ENCODE results near the gene IWS1. TPM values are rescaled to one million over a fixed set of nuclear protein-coding genes. Genes with fewer than 3 reads are reported as not detected.

Gene IWS1
- total RNA-seq, 1 donor from 2014 or later = 23.4 TPM

DNA sequence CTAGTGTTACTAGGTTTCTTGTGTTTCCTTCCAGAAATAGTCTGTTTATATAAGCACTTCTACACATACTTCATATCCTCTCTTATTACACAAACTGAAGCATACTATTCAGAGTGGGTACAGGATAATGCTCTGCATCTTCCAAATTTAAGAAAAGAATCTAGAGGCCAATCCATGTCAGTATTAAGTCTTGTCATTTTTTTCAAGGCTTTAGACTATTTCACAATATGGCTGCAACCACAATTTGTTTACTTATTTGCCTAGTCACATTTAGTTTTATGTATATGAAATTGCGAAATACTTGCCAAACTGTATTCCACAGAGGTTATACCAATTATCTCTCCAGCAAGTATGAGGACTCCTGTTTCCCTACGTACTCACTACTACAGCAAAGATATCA is 27.9 kb downstream of the IWS1 start:
- DNase-seq (ENCODE audit: low spot score) = no peak

DNA sequence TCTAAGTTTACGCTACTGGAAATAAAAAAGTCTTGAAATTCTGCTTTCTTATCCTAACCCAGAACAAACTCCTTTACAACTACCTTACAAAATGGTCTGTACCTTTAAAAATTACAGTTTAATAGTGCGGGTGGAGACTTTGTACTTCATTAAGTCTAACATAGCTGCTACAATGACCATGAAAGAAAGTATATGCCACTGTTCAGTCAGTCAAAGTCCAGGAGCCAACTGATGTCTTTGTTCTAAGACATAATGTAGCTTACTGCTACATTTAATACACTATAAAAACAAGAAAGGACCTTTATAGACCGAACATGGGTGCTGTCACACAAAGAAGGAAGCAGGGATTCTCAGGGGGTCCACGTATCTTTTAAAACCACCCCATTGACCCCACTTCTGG is 36.0 kb downstream of the IWS1 start:
- DNase-seq (ENCODE audit: low spot score) = no peak

DNA sequence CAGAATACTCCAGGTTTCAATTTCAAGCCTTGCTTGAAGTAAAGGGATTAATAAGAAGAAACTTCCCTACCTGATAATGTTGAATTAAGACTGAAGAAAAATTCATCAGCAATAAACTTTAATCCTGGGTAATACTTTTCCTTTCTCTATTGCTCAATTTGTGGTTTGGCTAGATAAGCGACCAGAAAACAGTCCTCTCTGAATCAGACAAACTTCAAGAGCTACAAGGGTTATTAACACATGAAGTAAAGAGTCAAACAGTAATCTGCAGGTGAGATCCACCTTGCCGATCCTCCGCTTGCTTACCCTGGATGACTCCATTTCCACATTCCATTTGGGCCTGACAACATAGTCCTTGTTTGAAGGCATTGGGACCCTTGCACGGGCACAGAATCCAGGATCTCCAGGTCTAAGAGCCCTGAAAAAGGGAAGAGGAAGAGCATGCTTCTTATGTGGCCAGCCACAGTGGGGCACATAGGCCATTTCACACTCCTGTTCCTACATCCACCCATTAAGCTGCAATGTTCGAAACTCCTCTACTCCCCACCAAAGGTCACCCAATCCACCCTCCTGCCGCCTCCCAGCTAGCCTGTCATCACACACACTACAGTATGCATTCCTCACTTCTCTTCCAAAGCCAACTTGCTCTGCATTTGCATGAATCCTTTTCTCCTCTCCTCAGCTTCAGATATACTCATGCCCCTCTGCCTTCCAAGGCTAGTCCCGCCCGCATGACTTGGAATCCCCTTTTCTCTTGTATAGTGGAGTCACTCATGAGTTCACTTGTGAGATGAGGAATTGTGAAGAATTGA is 39.8 kb downstream of the IWS1 start:
- DNase-seq (ENCODE audit: low spot score) = no peak

DNA sequence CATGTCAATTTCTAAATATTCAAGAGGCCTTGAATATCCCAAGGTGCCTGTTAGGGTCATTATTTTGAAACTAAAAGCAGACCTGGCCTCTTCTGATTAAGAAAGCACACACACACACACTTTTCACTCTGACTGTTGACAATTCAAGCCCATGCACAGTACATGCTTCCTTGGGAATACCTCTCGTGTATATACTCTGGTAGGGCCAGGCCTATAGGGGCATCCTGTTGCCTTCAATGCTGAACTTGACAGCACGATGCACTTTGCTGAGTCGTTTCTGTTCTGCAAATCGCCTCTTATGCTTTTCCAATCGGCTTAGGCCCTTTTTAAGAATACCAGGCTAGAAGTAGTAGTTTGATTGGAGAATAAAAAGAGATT is 40.6 kb downstream of the IWS1 start:
- no peak for DNase-seq (ENCODE audit: low spot score)

DNA sequence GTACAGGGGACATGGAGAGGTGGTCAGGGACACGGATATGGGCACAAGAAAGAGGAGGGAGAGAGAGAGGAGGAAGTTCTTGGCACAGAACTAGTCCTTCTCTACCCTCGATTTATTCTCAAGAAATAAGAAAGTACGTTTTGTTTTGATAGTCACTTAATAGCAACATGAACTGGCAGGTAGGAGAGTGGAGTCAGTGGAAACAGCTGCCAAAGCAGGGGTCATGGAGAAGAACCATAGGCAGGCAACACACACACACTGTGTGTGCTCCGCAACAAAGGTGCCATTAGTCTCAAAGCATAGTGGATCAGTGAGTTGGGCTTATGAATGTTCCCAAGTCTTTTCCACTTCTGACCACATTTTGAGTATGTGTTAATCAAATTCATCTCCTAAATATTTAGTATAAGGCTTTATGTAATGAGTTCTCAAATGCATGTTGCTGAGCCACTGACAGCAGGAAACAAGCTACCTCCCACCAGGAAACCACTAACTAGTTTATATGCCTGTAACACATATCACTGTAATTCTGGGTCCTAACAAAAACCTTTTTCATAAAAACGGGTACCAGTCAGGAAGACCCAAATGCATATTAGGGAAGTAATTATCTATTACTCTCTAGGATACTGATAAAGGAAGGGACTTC is 41.1 kb downstream of the IWS1 start:
- DNase-seq (ENCODE audit: low spot score) = no peak

DNA sequence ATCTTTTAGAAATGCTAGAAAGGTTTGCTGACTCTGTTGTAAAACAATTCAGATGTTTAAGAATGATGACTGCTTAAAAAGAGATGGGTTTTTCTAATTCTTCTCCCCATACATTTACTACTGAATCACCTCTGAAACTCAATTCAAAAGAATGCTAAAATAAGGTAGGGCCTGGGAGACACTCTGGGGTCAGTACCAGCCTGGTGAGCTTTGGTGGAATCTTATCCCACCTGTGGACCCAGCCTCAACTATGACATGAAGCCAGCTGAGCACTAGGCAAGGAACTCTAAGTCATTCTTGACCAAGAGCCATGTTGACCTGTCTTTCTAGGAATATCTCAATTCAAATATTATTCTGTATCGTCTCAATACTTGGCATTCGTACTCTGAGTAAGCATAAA is 44.3 kb downstream of the IWS1 start:
- no peak for DNase-seq (ENCODE audit: low spot score)

DNA sequence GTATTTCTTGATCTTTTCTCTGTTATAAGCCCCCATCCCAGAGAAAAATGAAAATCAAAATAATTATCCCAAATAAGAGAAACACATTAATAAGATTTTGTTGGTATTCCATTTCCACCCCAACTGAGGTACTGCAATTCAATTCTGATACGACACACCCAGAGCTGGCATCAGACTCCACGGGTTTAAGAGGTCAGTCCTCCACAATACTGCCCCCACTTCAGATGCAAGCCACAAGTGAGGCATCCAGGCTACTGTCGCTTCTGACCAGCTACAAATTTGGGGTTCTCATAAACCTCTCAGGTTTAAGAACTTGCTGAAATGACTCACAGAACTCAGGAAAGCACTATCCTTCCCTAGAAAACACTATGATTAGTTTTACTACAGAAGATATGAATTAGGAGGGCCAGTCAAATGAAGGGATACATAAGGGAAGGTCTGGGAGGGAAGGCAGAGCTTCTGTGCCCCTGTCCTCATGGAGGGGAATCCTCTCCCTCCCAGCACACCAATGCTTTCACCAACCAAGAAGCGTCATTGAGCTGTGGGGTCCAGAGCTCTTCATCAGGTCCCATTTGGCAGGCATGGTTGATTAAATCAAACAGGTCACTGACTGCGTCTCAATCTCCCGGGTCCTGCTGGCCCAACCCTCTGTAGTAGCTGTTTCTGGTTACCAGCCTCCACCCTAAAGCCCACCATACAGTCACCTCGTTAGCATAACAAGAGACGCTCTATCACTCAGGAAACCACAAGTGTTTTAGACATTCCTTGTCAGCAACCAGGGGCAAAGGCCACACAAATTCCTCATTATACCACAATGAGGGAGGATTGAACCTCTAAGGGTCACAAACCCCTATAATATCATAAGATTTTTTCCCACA is 46.2 kb downstream of the IWS1 start:
- DNase-seq (ENCODE audit: low spot score) = no peak

DNA sequence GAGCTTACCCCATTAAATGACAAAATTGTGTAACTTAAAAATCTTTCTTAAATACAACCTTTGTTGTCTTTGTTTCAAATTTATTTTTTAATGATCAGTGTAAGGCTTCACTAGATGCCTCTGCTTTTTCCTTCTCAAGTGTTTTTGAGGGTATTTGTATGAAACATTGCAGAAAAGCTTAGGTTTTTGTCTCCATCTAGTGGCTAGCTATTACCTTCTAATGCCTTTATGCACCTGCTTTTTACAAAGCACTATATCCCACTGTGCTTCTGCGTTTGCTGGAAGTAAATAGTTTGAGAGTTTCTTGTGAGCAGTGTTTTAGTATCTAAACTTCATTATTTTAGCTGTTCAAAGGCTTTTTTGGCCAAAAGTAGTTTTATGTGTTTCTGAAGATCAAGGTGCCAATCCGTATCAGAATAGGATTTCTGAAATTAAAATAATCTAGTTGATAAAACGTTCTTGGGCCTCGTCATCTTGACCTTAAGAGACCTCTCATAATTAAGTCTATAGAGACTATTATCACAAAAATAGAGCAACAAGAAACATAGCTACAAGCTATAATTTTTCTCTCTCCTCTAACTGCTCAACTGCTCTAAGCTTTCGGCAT is 47.0 kb downstream of the IWS1 start:
- DNase-seq (ENCODE audit: low spot score) = peak; percentile 66

DNA sequence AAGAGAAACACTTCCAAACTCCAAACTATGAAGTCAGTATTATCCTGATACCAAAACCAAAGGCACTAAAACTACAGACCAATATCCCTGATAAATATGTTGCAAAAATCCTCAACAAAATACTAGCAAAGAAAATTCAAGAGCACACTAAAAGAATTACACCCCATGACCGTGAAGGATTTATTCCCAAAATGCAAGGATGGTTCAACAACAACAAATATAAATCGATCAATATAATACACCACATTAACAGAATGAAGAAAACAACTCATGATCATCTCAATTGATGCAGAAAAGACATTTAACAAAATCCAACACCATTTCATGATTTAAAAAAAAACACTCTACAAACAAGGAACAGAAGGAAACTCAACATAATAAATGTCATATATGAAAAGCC is 50.5 kb downstream of the IWS1 start:
- no peak for DNase-seq (ENCODE audit: low spot score)

DNA sequence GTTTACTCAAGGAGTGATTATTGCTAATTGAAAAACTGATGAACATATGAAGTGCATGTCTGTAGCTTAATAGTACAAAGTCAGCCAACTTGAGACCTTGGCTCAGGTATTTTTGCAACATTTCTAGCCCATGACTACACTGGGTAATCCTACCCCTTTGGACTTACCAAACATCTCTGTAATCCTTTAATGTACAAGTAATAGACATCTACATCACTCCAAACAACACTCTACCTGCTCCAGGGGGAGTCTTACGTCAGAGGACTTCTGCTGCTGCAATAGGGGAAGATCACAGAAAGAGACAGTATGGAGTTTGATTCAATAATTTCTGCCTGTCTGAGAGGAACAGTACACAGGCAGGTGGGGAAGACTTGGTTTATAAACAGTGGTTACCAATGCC is 54.0 kb downstream of the IWS1 start:
- no peak for DNase-seq (ENCODE audit: low spot score)

DNA sequence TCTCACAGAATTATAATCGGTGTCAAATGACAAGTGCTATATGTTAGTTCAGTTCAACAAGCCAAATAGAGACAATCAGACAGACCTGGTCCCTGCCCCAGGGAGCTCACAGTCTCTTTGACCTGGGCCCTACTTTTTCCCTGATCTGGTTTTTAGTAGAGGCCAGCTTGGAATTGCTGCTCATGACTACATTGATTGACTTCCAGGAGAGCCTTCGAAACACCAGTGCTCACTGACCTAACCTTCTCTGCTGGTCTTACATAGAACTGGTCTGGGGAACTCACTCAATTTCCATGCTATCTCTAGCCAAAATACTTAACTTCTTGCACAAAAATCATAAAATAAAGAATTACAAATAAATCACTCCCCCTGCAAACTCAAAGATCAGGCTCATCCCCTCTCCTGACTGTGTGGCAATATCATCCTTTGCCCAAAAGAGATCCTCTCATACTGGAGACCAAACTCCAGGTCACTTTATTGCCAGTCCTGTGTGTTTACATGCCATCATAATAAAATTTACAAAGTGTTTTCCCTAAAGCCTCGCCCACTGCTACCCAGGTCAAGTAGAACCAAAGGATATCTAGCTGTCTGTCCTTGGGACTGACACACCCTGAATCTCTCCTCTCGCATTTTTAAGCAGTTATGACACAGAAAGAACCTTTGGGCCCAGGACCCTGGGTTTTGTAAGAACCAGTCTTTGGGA is 54.9 kb downstream of the IWS1 start:
- DNase-seq (ENCODE audit: low spot score) = no peak

DNA sequence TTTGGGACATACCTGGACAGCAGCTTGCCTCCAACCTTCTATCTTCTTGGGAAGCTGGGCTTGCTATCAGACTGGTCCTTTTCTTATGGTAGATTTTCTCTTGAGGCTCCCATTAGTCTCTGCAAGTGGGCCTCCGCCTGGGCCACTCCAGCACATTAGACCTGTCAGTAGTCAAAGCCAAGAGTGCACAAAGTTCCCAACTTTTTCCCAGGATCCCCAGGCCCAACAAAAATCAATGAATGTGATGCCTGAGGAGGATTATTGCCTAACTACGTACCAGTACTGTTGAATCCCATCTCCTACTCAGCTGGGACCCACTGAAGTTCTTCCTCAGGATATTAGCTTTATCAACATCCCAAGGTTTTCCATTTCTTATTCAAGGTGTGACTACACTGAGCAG is 56.3 kb downstream of the IWS1 start:
- DNase-seq (ENCODE audit: low spot score) = no peak

DNA sequence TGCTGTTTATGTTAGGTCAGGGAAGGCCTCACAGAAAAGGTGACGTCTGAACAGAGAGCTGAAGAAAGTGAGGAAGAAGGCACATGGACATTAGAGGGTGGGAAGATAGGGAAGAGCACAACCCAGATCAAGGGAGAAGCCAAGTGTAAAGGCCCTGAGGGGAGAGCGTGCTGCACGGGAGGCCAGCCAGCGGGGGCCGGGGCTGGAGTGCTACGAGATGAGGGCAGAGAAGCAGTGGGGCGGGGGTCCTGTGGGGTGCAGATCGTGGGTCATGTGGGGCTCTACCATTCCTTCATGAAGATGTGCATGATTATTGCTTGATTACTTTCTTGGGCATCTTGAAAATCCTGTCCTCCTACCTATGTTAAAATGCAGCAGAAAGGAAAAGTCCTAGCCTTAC is 57.2 kb downstream of the IWS1 start:
- DNase-seq (ENCODE audit: low spot score) = no peak

DNA sequence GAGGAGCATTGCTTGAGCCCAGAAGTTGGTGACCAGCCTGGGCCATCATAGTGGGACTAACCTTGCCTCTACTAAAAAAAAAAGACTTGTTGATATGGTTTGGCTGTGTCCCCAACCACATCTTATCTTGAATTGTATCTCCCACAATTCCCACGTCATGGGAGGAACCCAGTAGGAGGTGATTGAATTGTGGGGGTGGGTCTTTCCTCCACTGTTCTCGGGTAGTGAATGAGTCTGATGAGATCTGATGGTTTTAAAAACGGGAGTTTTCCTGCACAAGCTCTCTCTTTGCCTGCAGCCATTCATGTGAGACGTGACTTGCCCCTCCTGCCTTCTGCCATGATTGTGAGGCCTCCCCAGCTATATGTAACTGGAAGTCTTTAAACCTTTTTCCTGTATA is 61.0 kb downstream of the IWS1 start:
- DNase-seq (ENCODE audit: low spot score) = no peak

DNA sequence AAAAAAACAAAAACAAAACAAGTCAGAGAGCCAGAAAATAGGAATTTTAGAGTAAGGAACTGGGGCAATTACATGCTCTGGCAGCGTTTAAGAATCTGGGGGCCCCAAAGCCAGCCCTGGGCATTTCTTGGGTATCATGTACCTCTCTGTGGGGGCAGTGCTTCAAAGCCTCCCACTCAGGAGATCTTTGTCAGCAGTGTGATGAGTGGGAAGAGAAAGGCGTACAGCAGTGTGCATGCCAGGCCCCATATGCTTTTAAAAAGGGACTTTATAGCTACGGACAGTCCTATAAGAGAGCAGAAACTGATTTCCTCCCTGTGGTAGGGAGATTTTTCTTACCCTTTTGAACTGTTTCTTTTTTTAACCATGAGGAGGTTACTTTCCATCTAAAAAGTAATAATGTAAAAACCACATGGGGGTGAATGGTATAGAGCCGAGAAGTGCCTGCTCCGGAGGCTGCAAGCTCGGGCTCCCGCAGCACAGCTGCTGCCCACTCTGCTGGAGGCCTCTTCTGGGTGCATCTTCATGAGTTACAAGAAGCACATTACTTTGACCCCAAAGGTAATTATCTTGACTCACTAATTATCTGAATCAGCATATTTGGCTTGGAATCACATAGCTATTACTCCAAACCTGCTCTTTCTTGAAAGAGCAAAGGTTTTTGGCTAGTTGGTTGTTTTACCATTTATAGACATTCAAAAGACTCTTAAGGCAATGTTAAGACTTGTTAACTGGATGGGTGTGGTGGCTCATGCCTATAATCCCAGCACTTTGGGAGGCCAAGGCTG is 61.6 kb downstream of the IWS1 start:
- DNase-seq (ENCODE audit: low spot score) = no peak

DNA sequence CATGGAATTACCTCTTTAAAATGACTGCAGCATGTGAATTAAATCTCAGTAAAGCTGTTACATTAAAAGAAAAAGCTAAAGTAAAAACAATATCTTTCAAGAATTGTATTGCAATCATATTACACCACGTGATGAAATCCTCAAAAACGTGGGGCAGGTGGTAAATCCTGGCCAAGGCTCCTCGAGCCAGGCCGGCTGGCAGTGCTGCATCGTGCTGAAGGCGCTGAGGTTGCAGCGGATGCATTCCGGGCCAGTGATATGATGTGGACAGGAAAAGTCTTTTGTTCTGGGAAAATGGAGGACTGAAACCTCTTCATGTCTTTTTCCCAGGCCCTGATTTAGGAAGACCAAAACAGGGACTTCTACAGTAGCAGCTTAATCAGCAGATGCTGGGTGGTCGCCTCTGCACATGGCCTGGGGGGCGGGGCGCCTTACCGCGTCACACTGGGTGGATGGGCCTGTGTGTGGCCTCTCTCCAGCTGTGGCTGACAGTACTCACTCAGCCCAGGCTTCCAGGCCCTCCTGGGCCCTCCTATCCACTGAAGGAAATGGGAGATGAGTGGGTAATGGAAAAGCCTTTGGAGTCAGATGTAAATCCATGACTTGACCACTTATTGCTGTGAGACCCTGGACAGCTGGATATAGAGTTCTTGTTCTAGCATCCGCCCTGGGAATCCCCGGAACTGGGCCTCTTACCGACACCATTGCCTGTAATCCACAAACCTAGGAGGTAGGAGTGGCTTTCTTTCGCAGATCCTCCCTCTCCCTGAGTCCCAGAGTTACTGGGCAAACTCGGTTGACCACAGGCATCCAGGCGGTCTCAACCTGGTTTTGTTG is 62.9 kb downstream of the IWS1 start:
- DNase-seq (ENCODE audit: low spot score) = peak; percentile 3

DNA sequence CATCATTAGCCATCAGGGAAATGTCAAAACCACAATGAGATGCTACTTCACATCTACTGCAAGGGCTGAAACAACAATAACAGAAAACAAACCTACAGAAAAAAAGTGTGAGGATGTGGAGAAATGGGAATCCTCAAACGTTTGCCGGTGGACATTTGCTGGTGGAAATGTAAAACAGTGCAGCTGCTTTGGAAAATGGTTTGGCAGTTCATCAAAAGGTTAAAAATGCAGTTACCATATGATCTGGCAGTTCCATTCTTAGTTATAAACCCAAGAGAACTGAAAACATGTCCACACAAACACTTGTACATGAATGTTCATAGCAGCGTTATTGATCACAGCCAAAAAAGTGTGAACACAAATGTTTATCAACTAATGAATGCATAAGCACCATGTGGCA is 63.8 kb downstream of the IWS1 start:
- DNase-seq (ENCODE audit: low spot score) = no peak

DNA sequence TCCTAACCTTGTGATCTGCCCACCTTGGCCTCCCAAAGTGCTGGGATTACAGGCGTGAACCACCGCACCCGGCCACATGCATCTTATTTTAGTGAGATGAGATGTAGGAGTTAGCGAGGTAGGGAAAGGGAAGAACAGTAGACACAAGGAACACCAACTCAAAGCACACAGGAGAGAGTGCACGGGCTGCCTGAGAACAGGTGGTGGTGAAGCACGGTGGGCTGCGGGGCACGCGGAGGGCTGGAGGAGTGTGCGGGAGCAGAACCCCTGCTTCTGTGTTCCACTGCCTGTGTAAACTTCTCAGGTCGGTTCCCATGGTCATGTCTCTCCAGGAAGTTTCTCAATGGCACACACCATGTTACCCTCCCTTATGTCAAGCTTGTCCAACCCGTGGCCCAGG is 69.3 kb downstream of the IWS1 start:
- no peak for DNase-seq (ENCODE audit: low spot score)

DNA sequence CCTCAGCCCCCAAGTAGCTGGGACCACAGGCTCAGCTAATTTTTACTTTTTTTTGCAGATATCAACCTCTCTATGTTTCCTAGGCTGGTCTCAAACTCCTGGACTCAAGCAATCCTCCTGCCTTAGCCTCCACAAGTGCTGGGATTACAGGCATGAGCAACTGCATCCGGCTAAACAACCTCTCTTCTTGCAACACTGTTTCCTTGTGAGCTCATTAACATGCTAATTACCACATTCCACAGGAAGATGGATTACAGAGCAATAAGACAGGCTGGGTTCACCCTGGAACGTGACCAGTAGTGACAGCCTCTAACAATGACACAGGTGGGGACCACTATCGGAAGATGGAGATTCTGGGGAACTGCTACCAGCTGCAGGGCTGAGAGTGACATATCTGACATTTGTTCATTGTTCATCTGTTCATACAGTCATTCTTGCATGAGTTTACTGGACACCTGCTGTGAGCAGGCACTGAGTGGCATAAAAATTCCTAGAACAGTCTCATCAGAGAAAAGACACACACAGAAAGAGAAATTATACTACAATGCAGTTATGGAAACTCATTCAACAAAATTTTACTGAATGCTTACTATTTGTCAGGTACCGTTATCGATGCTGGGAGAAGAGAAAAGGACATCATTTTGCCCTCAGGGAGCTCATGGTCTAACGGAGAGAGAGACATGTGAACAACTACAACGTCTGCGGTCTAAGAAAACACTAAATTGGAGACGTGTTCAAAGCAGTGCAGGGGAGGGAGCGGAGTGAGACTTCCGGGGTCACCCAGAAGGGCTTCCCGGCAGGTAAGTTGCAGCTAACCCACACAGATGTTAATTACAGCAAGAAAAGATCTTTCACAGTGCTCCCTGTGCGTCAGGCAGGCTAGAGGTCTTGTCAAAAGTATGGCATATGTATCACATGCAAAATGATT is 70.5 kb downstream of the IWS1 start:
- DNase-seq (ENCODE audit: low spot score) = no peak
